HEK293 (cell line): ENCODE measurements around the gene FOXP1.
A peak's percentile ranks its signal among the peaks of the same experiment; 100 is the strongest.

Experiments used
- CTCF ChIA-PET: fragments of 350-600 bp; formaldehyde crosslinking; extraction: SDS; loops from one replicate; lab custom pipeline; 2021; ENCODE audit warnings: antibody characterized with exemption; lab: Yijun Ruan, JAX
- POLR2A ChIA-PET: fragments of 300-600 bp; formaldehyde crosslinking; extraction: SDS; loops from one replicate; lab custom pipeline; 2020; ENCODE audit warnings: antibody characterized with exemption, inconsistent platforms; lab: Yijun Ruan, JAX
- H3K27ac ChIP-seq: fragments of 200-500 bp; sonication (Bioruptor generic); 2 replicates; pipeline ENCODE4 v1.5.1; 2014; ENCODE audit warnings: low read depth, low read length, control low read depth, inconsistent platforms; ENCODE audit errors: extremely low read depth
- H3K36me3 ChIP-seq, 2 experiments: fragments of 200-500 bp in 1 of 2; sonication (Bioruptor generic) in 1 of 2; 1 replicate in 1 of 2; 2 replicates in 1 of 2; pipeline ENCODE4 v1.5.1; 2014 to 2017; ENCODE audit warnings: inconsistent platforms in 2 of 2, low read length in 2 of 2; ENCODE audit not compliant: control insufficient read depth in 2 of 2, insufficient read depth in 1 of 2
- H3K4me1 ChIP-seq: fragments of 200-500 bp; sonication (Bioruptor generic); 2 replicates; pipeline ENCODE4 v1.5.1; 2014; ENCODE audit warnings: mild to moderate bottlenecking, low read length, inconsistent platforms; ENCODE audit not compliant: control insufficient read depth, insufficient read depth
- H3K4me3 ChIP-seq: 2 replicates; pipeline ENCODE4 v1.5.1; 2011; ENCODE audit warnings: low read depth, mild to moderate bottlenecking, control low read depth, low read length, moderate library complexity
- H3K9me3 ChIP-seq: fragments of 200-500 bp; sonication (Bioruptor generic); 2 replicates; pipeline ENCODE4 v1.5.1; 2014; ENCODE audit warnings: low read depth, low read length, inconsistent platforms; ENCODE audit not compliant: control insufficient read depth, insufficient read depth
- CTCF ChIP-seq: fragments of 450-650 bp; formaldehyde crosslinking; IDR thresholded peaks from 2 replicates; pipeline ENCODE4 v1.5.1; 2016; ENCODE audit warnings: missing biosample characterization, missing genetic modification characterization
- HOXC10 ChIP-seq: sonication (generic); formaldehyde crosslinking; IDR thresholded peaks from 2 replicates; pipeline ENCODE4 v1.8.1; 2023; ENCODE audit warnings: mild to moderate bottlenecking, missing genetic modification reagents
- TRIM28 ChIP-seq: IDR thresholded peaks from 2 replicates; pipeline ENCODE4 v1.6.1; 2011; ENCODE audit warnings: low read length, control low read depth, borderline replicate concordance
- WT1 ChIP-seq: fragments of 450-650 bp; formaldehyde crosslinking; IDR thresholded peaks from 2 replicates; pipeline ENCODE4 v1.5.1; 2016; ENCODE audit warnings: missing biosample characterization, missing genetic modification characterization
- YY2 ChIP-seq: fragments of 450-650 bp; formaldehyde crosslinking; IDR thresholded peaks from 2 replicates; pipeline ENCODE4 v1.5.1; 2016; ENCODE audit warnings: missing biosample characterization, missing genetic modification characterization
- ZBTB20 ChIP-seq: fragments of 450-650 bp; formaldehyde crosslinking; IDR thresholded peaks from 2 replicates; pipeline ENCODE4 v1.5.1; 2016; ENCODE audit warnings: missing biosample characterization, missing genetic modification characterization
- ZBTB49 ChIP-seq: fragments of 450-650 bp; formaldehyde crosslinking; IDR thresholded peaks from 2 replicates; pipeline ENCODE4 v1.5.1; 2016; ENCODE audit warnings: missing biosample characterization, missing genetic modification characterization, low read depth
- ZBTB8A ChIP-seq: fragments of 450-650 bp; formaldehyde crosslinking; IDR thresholded peaks from 2 replicates; pipeline ENCODE4 v1.5.1; 2016; ENCODE audit warnings: missing biosample characterization, missing genetic modification characterization
- ZNF112 ChIP-seq: fragments of 450-650 bp; formaldehyde crosslinking; IDR thresholded peaks from 2 replicates; pipeline ENCODE4 v1.5.0; 2017; ENCODE audit warnings: missing biosample characterization, missing genetic modification characterization
- ZNF148 ChIP-seq: fragments of 450-650 bp; formaldehyde crosslinking; IDR thresholded peaks from 2 replicates; pipeline ENCODE4 v1.5.0; 2017; ENCODE audit warnings: missing biosample characterization, missing genetic modification characterization, borderline replicate concordance
- ZNF19 ChIP-seq: fragments of 450-650 bp; formaldehyde crosslinking; IDR thresholded peaks from 2 replicates; pipeline ENCODE4; 2016; ENCODE audit warnings: missing biosample characterization, missing genetic modification characterization, low read depth
- ZNF214 ChIP-seq: fragments of 450-650 bp; formaldehyde crosslinking; IDR thresholded peaks from 2 replicates; pipeline ENCODE4 v1.5.1; 2017; ENCODE audit warnings: missing biosample characterization, mild to moderate bottlenecking, missing genetic modification characterization, borderline replicate concordance
- ZNF221 ChIP-seq: fragments of 450-650 bp; formaldehyde crosslinking; IDR thresholded peaks from 2 replicates; pipeline ENCODE4 v1.5.1; 2017; ENCODE audit warnings: missing biosample characterization, missing genetic modification characterization, borderline replicate concordance
- ZNF37A ChIP-seq: fragments of 450-650 bp; IDR thresholded peaks from 2 replicates; pipeline ENCODE4 v1.5.1; 2018; ENCODE audit warnings: missing biosample characterization, missing genetic modification characterization
- ZNF514 ChIP-seq: fragments of 450-650 bp; formaldehyde crosslinking; IDR thresholded peaks from 2 replicates; pipeline ENCODE4 v1.5.1; 2016; ENCODE audit warnings: missing biosample characterization, missing genetic modification characterization
- ZNF560 ChIP-seq: fragments of 450-650 bp; formaldehyde crosslinking; IDR thresholded peaks from 2 replicates; pipeline ENCODE4 v1.5.1; 2017; ENCODE audit warnings: missing biosample characterization, missing genetic modification characterization, borderline replicate concordance
- ZNF600 ChIP-seq: fragments of 450-650 bp; formaldehyde crosslinking; IDR thresholded peaks from 2 replicates; pipeline ENCODE4 v1.5.1; 2016; ENCODE audit warnings: missing biosample characterization, missing genetic modification characterization
- ZNF701 ChIP-seq: fragments of 450-650 bp; formaldehyde crosslinking; IDR thresholded peaks from 2 replicates; pipeline ENCODE4 v1.5.1; 2016; ENCODE audit warnings: missing biosample characterization, missing genetic modification characterization

Gene FOXP1

GRCh38 chr3:71461749-71462483 is 121.6 kb downstream of the FOXP1 start:
- POLR2A ChIA-PET, result no interaction called here
- H3K36me3 ChIP-seq, result no peaks in the 10 kb centered on the region

GRCh38 chr3:71461114-71461513 is 122.4 kb downstream of the FOXP1 start:
- TF ChIP-seq ZNF148 (tag by site-specific recombination) (no peak), ZNF701 (tag by site-specific recombination) (no peak), TRIM28 (peak; percentile 48; the same call in 1 of the 2 replicates), ZNF19 (tag by site-specific recombination) (no peak), ZNF560 (no peak), ZNF514 (tag by site-specific recombination) (no peak)
- Histone ChIP-seq H3K9me3 (no peaks in the 10 kb centered on the region), H3K27ac (no peak overlapping the region), H3K36me3 (no peaks in the 10 kb centered on the region), H3K4me3 (no peak overlapping the region), H3K4me1 (no peaks in the 10 kb centered on the region)
- POLR2A ChIA-PET, result no interaction called here
- CTCF ChIA-PET, result interaction anchor here (0.6 kb wide), 1 partner anchor 479 kb away, joined by 3 read pairs; no protein-coding TSS in a partner anchor

More at GRCh38 chr3:71461749-71462483, 121.6 kb downstream of the FOXP1 start:
- Histone ChIP-seq H3K27ac (no peak overlapping the region), H3K4me3 (no peak overlapping the region), H3K9me3 (no peaks in the 10 kb centered on the region), H3K4me1 (no peaks in the 10 kb centered on the region; the same call in 1 of the 2 replicates)
- CTCF ChIA-PET, result no interaction called here
- TF ChIP-seq YY2 (no peak), ZBTB8A (no peak), ZBTB20 (tag by site-specific recombination) (no peak), WT1 (no peak), ZNF221 (no peak), CTCF (tag by site-specific recombination) (no peak), ZNF214 (tag by site-specific recombination) (no peak), ZBTB49 (tag by site-specific recombination) (no peak), ZNF112 (tag by site-specific recombination) (no peak), ZNF37A (tag by site-specific recombination) (no peak), HOXC10 (CRISPR knock-in tag) (no peak), ZNF600 (tag by site-specific recombination) (no peak)
